ENCODE data around the gene WIZ.

Gene WIZ

GRCh38 chr19:15464394-15465385, 14.9 kb upstream of the WIZ start, which contains the start of gene RASAL3:
TSS of gene RASAL3 (minus strand) at chr19:15464544. CDS start at chr19:15464358, 186 bp downstream.
- DNase-seq (peak; percentile 76), ATAC-seq (peak; percentile 68)

GRCh38 chr19:15463861-15464371, 14.2 kb upstream of the WIZ start:
- DNase-seq: peak; percentile 81
- ATAC-seq: peak; percentile 80

DNA sequence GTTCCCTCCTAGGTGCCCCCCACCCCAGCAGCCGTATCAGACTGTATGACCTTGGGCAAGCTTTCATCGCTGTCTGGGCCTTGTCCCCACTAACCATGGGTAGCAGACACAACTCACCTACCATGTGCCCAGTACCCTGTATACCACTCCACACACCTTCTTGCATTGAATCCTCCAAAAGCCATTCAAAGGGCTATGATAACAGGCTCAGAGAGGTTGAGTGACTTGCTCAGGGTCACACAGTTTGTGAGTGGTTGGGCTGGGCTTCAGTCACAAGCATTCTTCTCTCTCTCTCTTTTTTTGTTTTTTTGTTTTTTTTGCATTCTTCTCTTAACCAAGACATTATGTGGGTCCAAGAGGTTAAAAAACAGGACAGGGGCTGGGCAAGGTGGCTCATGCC, 11.9 kb upstream of the WIZ start:
- DNase-seq (no peak), ATAC-seq (no peak)

- DNase-seq (no peak), ATAC-seq (no peak)
These were observed 8.1 kb upstream of the WIZ start for GRCh38 chr19:15457701-15458484.

DNA sequence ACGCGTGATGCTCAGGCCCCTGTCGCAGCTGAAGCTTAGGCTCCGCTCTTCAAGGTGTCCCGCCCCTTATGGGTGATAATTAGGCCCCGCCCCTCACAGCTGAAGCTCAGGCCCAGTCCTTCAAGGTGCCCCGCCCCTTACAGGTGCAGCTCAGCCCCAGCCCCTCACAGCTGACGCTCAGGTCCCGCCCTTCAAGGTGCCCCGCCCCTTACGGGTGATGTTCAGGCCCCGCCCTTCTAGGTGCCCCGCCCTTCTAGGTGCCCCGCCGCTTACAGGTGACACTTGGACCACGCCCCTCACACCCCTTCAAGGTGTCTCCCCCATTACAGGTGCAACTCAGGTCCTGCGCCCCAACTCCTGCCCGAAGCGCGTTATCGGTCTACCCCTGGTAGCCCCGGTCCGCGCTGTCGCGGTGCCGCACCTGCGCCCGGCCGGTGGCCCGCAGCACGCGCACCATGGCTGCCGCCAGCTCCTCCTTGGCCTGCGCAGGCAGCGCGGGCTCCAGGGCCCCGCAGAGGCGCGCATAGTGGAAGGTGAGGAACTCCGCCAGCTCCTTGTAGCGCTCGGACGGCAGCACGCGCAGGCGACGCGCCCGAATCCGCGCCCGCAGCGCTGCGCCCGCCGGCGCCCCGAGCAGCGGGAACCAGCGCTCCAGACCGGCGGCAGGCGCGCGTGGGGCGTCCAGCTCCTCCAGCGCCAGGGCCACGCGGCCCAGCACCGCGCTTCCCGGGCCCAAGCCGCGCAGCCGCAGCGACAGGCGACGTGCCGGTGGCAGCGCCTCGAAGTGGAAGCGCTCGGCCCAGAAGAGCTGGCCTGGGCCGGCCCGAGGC, 7.3 kb upstream of the WIZ start:
- ATAC-seq (peak; percentile 36), DNase-seq (no peak)

- no peak for ATAC-seq
- DNase-seq: no peak
These were observed 6.7 kb upstream of the WIZ start for GRCh38 chr19:15456441-15456840.

DNA sequence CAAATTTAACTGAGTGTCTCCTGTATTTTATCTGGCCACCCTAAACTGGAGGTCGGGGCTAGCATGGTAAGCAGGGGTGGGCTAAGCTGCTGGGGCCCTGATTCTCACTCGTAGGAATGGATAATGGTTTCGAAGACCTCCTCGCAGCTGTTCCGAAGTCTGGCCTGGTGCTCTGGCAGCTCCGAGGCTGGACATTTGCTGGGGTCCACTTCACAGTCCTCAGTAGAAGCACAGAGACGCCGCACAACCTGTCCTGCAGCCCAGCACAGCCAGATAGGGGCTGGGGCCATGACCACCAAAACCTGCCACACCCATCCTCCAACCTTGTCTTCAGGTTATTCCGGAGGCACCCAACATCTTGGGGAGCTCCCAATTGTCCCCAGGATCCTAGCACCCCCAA, 6.2 kb upstream of the WIZ start:
- ATAC-seq (no peak), DNase-seq (no peak)

GRCh38 chr19:15453906-15454860, 4.4 kb upstream of the WIZ start:
- ATAC-seq: no peak
- DNase-seq: no peak

DNA sequence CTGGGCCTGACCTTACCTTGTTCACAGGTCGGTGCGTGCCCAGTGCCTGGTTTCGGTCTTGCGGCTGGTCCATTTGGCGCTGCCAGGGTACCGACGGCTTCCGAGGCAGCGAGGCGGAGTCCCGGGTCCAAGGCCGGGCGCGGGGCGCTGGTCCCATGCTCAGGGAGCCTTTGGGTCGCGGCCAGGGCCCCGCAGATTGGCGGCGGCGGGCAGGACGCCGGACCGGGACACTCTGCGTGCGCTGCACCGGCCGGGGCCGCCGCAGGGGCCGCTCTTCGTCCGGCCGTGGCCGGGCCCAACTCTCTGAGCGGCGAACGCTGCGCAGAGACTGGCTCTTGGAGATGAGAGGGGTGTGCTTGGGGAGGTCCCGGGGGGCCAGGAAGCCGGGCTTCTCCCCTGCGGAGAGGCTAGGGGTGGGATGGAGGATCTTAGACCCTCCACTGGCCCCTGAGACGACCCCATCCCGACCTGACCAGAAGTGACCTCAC, 3.4 kb upstream of the WIZ start:
- DNase-seq: no peak
- no peak for ATAC-seq

GRCh38 chr19:15452111-15453047, 2.6 kb upstream of the WIZ start:
- peak; percentile 49 for DNase-seq

DNA sequence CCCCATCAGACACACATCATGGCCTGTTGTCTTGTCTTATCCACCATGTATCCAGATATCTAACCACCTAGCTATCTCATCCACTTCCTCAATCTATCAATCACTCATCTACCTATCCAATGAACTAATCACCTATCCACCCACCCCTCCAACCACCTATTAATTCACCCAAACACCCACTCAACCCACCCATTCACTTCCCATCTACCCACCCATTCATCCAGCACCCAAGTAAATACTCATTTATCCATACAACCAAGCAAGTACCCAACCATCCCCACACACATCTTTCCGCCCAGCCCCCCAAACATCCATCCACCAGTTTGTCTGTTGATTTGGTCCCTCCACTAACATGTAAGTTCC, 753 bp upstream of the WIZ start:
- ATAC-seq: no peak
- DNase-seq: no peak

More at GRCh38 chr19:15452111-15453047, 2.6 kb upstream of the WIZ start:
- ATAC-seq: no peak

DNA sequence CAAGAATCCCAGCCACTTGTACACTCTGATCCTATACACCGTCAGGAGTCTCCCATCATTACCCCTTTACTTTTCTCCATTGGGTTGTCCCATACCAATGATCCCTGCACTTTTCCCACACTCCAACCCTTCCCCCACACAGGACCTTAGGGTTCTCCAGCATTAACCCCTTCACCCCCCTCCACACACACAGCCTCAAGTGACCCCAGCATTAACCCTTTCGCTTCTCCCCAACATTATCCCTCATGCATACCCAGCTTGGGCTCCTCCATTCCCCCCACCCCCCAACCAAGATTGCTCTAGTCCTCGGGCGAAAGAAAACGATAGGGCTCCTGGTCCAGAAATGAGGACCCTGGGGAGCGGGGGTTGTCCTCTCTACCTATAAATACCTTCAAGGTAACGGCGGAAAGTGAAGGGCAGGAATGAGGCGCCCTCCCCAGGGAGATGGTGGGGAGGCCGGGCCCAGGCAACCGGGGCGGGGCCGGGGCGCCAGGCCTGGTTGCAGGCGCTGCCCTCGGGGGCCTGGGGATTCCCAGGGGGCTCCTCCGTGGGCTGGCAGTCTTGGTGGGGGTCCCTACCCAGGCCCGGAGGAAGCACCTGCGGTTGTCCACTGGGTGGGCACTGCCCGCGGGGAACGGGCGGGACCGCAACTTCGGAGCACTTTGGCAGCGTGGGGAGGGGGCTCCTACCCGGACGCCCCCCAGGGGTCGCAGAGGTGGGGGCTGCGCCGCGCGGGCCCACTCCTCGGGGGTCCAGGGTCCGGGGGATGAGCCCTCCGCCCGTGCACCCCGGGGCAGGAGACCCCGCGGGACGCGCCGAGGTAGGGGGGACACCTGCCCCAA, 757 bp downstream of the WIZ start:
- ATAC-seq (no peak), DNase-seq (no peak)

DNA sequence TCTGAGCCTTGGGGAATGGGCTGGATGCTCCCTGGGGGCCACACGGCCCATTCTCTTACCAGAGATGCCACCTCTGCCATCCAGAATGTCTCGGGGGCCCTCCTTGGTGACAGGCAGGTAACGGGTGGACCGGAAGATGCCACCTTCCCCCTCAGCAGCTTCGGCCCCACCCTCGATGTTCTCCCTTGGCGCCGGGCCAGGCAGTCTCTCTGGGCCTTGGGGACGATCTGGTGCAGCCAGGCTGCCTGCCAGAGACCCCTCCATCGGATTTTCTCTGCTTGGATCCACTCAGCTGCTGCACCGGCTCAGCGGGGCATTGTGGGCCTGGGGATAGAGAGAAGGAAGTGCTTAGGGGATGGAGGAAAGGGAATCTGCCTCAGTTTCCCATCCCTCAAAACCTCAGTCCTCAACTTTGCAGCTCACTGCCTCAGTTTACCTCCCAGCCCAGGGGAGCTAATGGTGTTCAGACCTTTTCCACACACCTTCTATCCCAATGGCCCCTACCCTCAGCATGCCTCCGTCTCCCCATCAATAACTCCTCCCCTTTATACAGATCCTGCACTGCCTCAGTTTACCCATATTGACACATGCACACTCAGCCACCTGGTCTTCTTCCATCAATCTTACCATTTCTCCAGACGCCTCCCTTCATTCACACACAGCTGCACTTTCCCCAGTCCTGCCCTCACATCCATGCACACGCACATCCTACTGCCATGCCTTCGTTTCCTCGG, 1.5 kb downstream of the WIZ start:
- no peak for DNase-seq
- no peak for ATAC-seq

- no peak for ATAC-seq
- no peak for DNase-seq
These were observed 2.7 kb downstream of the WIZ start for GRCh38 chr19:15447057-15447456.

- no peak for DNase-seq
- no peak for ATAC-seq
These were observed 3.9 kb downstream of the WIZ start for GRCh38 chr19:15445807-15446376.

DNA sequence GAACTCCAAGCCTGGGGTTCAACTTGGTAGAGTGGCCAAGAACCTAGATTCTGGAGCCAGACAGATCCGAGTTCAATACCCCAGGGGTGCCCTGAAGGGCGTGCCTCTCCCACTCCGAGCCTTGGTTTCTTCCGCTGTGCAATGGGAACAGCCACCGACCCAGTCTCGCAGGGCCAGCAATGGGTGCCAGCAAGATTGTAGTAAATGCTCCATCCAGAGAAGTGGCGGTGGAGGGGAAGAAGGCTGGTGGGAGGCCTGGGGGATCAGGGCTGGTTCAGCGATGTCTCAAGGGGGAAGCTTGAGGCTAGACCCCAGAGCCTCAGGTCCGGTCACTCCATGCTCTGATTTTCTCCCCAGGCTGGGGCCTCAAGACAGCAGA, 4.5 kb downstream of the WIZ start:
- no peak for DNase-seq
- no peak for ATAC-seq

DNA sequence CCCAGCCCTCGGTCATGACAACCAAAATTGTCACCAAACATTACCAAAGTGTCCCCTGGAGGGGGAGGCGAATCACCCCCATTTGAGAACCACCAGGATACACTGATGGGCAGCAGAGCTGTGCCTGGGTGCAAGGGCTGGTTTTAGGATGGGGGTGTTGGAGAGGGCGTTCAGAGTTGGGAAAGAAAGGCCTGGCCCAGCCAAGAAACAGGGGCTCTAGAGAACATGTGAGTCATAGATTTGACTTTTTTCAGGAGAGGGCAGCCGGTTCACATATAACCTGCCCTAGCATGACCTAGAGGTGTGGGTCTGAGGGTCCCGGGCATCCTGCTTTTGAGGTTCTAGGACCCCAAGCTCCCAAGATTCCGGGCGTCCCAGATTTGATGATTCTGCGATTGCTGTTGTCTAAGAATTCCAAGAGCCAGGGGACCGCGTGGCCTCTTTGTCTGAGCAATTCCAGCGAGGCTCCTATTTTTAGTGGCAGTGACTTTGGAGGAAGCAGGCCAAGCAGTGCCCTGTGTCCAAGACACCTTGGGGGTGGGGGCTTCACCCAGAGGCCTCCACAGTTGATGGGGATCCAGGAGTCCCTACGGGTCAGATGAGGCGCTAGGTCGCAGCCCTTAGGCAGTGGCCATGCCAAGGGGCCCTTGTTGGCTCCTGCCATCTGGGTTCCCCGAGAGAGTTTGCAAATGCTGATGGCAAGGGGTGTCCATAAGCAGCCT, 5.1 kb downstream of the WIZ start:
- no peak for ATAC-seq
- no peak for DNase-seq

Data from stimulated activated naive CD8-positive, alpha-beta T cell treated with anti-CD3 and anti-CD28 coated beads, Interleukin-15, Interleukin-2, amounts not matched to agents 100 U/mL and 50 U/mL, for 24 hours (primary cell).